Endothelial cell of umbilical vein (primary cell): ENCODE measurements around the gene CHCHD3. TPM values are rescaled to one million over a fixed set of nuclear protein-coding genes. Genes with fewer than 3 reads are reported as not detected.

Source experiments
- BruUV-seq: library from RNA; stranded (reverse); fragments of 400-500 nt; replicated peaks from 2 replicates; lab custom pipeline; 2021; lab: Mats Ljungman, UMichigan
- CTCF ChIA-PET: fragments of 300-600, 350-600 bp; sonication (Branson Sonifier 250); formaldehyde crosslinking; loops from one replicate; lab custom pipeline; 2021; ENCODE audit warnings: antibody characterized with exemption, inconsistent platforms; lab: Charles Lee
- POLR2A ChIA-PET: fragments of 300-600, 350-600 bp; sonication (Branson Sonifier 250); formaldehyde crosslinking; loops from one replicate; lab custom pipeline; 2021; ENCODE audit warnings: antibody characterized with exemption, inconsistent platforms; lab: Charles Lee
- DNase-seq: peaks from one replicate; pipeline ENCODE4 v3.0.0-alpha.2; 2011; ENCODE audit warnings: low read depth, low spot score
- FAIRE-seq: peaks from 2 replicates; lab custom pipeline; 2011; peaks lifted over from hg19 to GRCh38; lab: Jason Lieb, UNC
- H2AFZ ChIP-seq: 2 replicates; pipeline ENCODE4 v1.6.0; 2012; ENCODE audit warnings: low read depth, low read length, control low read depth, inconsistent platforms
- H3K27ac ChIP-seq: 2 replicates; pipeline ENCODE4 v1.5.1; 2011; ENCODE audit warnings: low read depth, mild to moderate bottlenecking, control low read depth, low read length, moderate library complexity; ENCODE audit not compliant: insufficient read depth
- H3K27me3 ChIP-seq, 2 experiments: 2 replicates each; pipeline versions ENCODE4 v1.6.0 to v1.6.1; 2011; ENCODE audit warnings: low read length in 2 of 2, mixed read lengths in 1 of 2; ENCODE audit not compliant: control insufficient read depth in 2 of 2, insufficient read depth in 2 of 2
- H3K36me3 ChIP-seq, 2 experiments: 2 replicates in 1 of 2; 3 replicates in 1 of 2; pipeline ENCODE4 v1.5.1; 2011; ENCODE audit warnings: low read length in 2 of 2, mild to moderate bottlenecking in 1 of 2, moderate library complexity in 1 of 2; ENCODE audit not compliant: control insufficient read depth in 2 of 2, insufficient read depth in 2 of 2; ENCODE audit errors: extremely low read depth in 1 of 2
- H3K4me1 ChIP-seq: 3 replicates; pipeline ENCODE4 v1.5.1; 2011; ENCODE audit warnings: mild to moderate bottlenecking, low read length; ENCODE audit not compliant: control insufficient read depth, insufficient read depth; ENCODE audit errors: extremely low read depth
- H3K4me2 ChIP-seq: 2 replicates; pipeline ENCODE4 v1.6.1; 2011; ENCODE audit warnings: low read length, control low read depth, mixed read lengths; ENCODE audit not compliant: insufficient read depth
- H3K4me3 ChIP-seq, 3 experiments: fragments of 200-600 bp in 1 of 3; sonication (generic), shearing (Covaris generic) in 1 of 3; replicated peaks in 1 of 3; 2 replicates each; pipeline ENCODE4 v1.5.1; 2011 to 2016; ENCODE audit warnings: control low read depth in 3 of 3, low read length in 3 of 3, mild to moderate bottlenecking in 2 of 3, inconsistent platforms in 1 of 3, low read depth in 1 of 3, moderate library complexity in 1 of 3; ENCODE audit not compliant: insufficient read depth in 1 of 3
- H3K79me2 ChIP-seq: 2 replicates; pipeline ENCODE4 v1.6.0; 2012; ENCODE audit warnings: low read length, inconsistent platforms; ENCODE audit not compliant: control insufficient read depth, insufficient read depth
- H3K9ac ChIP-seq: replicated peaks from 2 replicates; pipeline ENCODE3; 2011; ENCODE audit warnings: low read length, control low read depth; ENCODE audit not compliant: insufficient read depth; ENCODE audit errors: extremely low read depth
- H3K9me1 ChIP-seq: replicated peaks from 3 replicates; pipeline ENCODE4 v1.6.0; 2011; ENCODE audit warnings: mild to moderate bottlenecking, low read length; ENCODE audit not compliant: control insufficient read depth, insufficient read depth; ENCODE audit errors: extremely low read depth
- H3K9me3 ChIP-seq: replicated peaks from 2 replicates; pipeline ENCODE4 v1.5.1; 2012; ENCODE audit warnings: low read length, inconsistent platforms; ENCODE audit not compliant: control insufficient read depth, insufficient read depth
- H4K20me1 ChIP-seq: replicated peaks from 2 replicates; pipeline ENCODE3; 2011; ENCODE audit warnings: mild to moderate bottlenecking, low read length; ENCODE audit not compliant: control insufficient read depth, insufficient read depth; ENCODE audit errors: extremely low read depth
- EZH2 ChIP-seq: IDR thresholded peaks from 2 replicates; pipeline ENCODE4 v1.6.1; 2012; ENCODE audit warnings: borderline replicate concordance, low read depth, mild to moderate bottlenecking, moderate library complexity, low read length, inconsistent platforms; ENCODE audit not compliant: severe bottlenecking
- FOS ChIP-seq: IDR thresholded peaks from 2 replicates; pipeline ENCODE4 v1.6.1; 2011; ENCODE audit warnings: mild to moderate bottlenecking, low read length, moderate library complexity, borderline replicate concordance; ENCODE audit not compliant: insufficient read depth
- GATA2 ChIP-seq: IDR thresholded peaks from 2 replicates; pipeline ENCODE4 v1.7.0; 2011; ENCODE audit warnings: low read depth, mild to moderate bottlenecking, moderate library complexity, mixed read lengths, low read length; ENCODE audit not compliant: insufficient read length, insufficient read depth
- JUN ChIP-seq: IDR thresholded peaks from 2 replicates; pipeline ENCODE4 v1.6.1; 2011; ENCODE audit warnings: borderline replicate concordance, low read depth; ENCODE audit not compliant: insufficient read length, insufficient read depth
- MYC ChIP-seq: IDR thresholded peaks from one replicate; pipeline ENCODE4 v1.6.1; 2011; ENCODE audit warnings: mild to moderate bottlenecking, low read depth, low read length
- POLR2A ChIP-seq: IDR thresholded peaks from 2 replicates; pipeline ENCODE4 v1.6.1; 2012; ENCODE audit warnings: low read depth, mild to moderate bottlenecking, control low read depth, low read length
- POLR2AphosphoS5 ChIP-seq: IDR thresholded peaks from 2 replicates; pipeline ENCODE4 v1.6.1; 2012; ENCODE audit warnings: low read depth, mild to moderate bottlenecking, control low read depth, low read length, moderate library complexity; ENCODE audit not compliant: insufficient read depth
- dilution Hi-C: fragments of 300-500 bp; cut with MboI; formaldehyde crosslinking; loops from one replicate; pipeline ENCODE4 v1.15.0; 2019; ENCODE audit warnings: low sequenced_read_pairs; ENCODE audit not compliant: extremely low pct_ligation_motif_present
- intact Hi-C: fragments of 100-400 bp; cut with micrococcal nuclease; formaldehyde crosslinking; loops from one replicate; pipeline ENCODE4 v1.10.0; 2022
- polyA plus RNA-seq, 4 experiments: library from polyadenylated mRNA; depleted of rRNA in 3 of 4; stranded (reverse) in 3 of 4; unstranded in 1 of 4; fragments of >200 nt; gene quantifications; 2 replicates each; pipeline versions ENCODE4 v1.2.1 to v1.2.3, GENCODE V29; 2011 to 2012; ENCODE audit warnings: missing spikeins in 1 of 4
- total RNA-seq: library from RNA; stranded (reverse); gene quantifications from 2 replicates; pipeline ENCODE4 v1.2.3, GENCODE V29; 2021
- TF ChIP-seq, protein P1 (sequence below): IDR thresholded peaks from 2 replicates; pipeline ENCODE4 v1.6.1; 2011; ENCODE audit not compliant: insufficient read depth, insufficient read length
- TF ChIP-seq, protein P2 (sequence below), 2 donors: IDR thresholded peaks; 1 replicate in 1 of 2; 2 replicates in 1 of 2; pipeline ENCODE4 v1.5.1; 2011; ENCODE audit warnings: low read length in 2 of 2, mild to moderate bottlenecking in 2 of 2, moderate library complexity in 2 of 2, control low read depth in 1 of 2, inconsistent platforms in 1 of 2, low read depth in 1 of 2; ENCODE audit not compliant: insufficient read depth in 1 of 2; ENCODE audit errors: extremely low read depth in 1 of 2

CHCHD3 gene
- total and polyA plus RNA-seq, 2 donors (not counting 3 experiments of a cell fraction or from before 2014, with no cell fraction given): 22.0 to 63.7 TPM

DNA sequence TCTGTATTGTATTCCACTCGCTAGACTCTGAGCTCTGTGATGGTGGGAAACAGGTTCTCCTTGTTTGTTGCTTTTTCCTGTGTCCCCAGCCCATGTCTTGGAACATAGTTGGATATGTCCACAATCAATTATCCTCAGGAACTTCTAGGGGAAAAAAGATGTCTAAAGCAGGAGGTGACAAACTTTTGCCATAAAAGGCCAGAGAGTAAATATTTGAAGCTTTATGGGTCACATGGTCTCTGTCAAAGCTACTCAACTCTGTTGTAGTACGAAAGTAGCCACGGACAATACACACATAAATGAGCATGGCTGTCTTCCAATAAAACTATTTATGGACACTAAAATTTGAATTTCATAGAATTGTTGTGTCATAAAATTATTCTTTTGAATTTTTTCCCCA lies 220.5 kb downstream of the CHCHD3 start:
- TF ChIP-seq, protein P1, sequence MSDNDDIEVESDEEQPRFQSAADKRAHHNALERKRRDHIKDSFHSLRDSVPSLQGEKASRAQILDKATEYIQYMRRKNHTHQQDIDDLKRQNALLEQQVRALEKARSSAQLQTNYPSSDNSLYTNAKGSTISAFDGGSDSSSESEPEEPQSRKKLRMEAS: no peak
- TF ChIP-seq POLR2AphosphoS5: no peak
- TF ChIP-seq JUN: no peak
- TF ChIP-seq GATA2: no peak
- TF ChIP-seq MYC: no peak
- TF ChIP-seq EZH2: no peak
- TF ChIP-seq FOS: no peak
- TF ChIP-seq POLR2A: no peak
- TF ChIP-seq, protein P2, sequence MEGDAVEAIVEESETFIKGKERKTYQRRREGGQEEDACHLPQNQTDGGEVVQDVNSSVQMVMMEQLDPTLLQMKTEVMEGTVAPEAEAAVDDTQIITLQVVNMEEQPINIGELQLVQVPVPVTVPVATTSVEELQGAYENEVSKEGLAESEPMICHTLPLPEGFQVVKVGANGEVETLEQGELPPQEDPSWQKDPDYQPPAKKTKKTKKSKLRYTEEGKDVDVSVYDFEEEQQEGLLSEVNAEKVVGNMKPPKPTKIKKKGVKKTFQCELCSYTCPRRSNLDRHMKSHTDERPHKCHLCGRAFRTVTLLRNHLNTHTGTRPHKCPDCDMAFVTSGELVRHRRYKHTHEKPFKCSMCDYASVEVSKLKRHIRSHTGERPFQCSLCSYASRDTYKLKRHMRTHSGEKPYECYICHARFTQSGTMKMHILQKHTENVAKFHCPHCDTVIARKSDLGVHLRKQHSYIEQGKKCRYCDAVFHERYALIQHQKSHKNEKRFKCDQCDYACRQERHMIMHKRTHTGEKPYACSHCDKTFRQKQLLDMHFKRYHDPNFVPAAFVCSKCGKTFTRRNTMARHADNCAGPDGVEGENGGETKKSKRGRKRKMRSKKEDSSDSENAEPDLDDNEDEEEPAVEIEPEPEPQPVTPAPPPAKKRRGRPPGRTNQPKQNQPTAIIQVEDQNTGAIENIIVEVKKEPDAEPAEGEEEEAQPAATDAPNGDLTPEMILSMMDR (IDR thresholded peaks at IDR 0.05; ENCODE audit: extremely low read depth in 1 of 2, insufficient read depth in 1 of 2, low read depth in 1 of 2, low read length in 2 of 2): no peak
- Histone ChIP-seq H3K4me3 (no peak overlapping the region), H3K79me2 (no peaks in the 10 kb centered on the region), H3K4me1 (peaks cover 4% of the 10 kb centered on the region), H3K4me2 (no peak overlapping the region), H3K27ac (no peak overlapping the region), H3K27me3 (no peaks in the 10 kb centered on the region), H3K36me3 (no peaks in the 10 kb centered on the region), H3K9me1 (no peaks in the 10 kb centered on the region), H3K9ac (no peak overlapping the region), H3K9me3 (no peaks in the 10 kb centered on the region), H4K20me1 (no peaks in the 10 kb centered on the region), H2AFZ (no peak overlapping the region)
- FAIRE-seq: no peak
- intact Hi-C loops: no loop called here
- dilution Hi-C loops: no loop called here
- no peak for DNase-seq
- POLR2A ChIA-PET: no interaction called here
- no TSS peak for BruUV-seq
- CTCF ChIA-PET: no interaction called here
